GM12878 (cell line): ENCODE results near the gene CYTH2. TPM values are rescaled to one million over a fixed set of nuclear protein-coding genes. Genes with fewer than 3 reads are reported as not detected.

Source experiments
- CBFB ChIP-seq: IDR thresholded peaks from 2 replicates; pipeline ENCODE4 v1.6.1; 2016; ENCODE audit warnings: antibody characterized with exemption, low read depth
- CEBPB ChIP-seq, 2 experiments: fragments of 150-350 bp in 1 of 2; IDR thresholded peaks; 2 replicates each; pipeline ENCODE4 v1.6.1; 2012 to 2014; ENCODE audit warnings: low read depth in 2 of 2, low read length in 2 of 2, borderline replicate concordance in 1 of 2, inconsistent platforms in 1 of 2
- DPF2 ChIP-seq: fragments of 450-650 bp; IDR thresholded peaks from 2 replicates; pipeline ENCODE4 v1.6.1; 2017; ENCODE audit warnings: mild to moderate bottlenecking
- EP300 ChIP-seq, 2 experiments: fragments of 150-350 bp in 1 of 2; IDR thresholded peaks; 2 replicates each; pipeline ENCODE4 v1.6.1; 2011 to 2012; ENCODE audit warnings: low read depth in 2 of 2, low read length in 2 of 2, borderline replicate concordance in 1 of 2, improper control_type of control experiment in 1 of 2, inconsistent platforms in 1 of 2; ENCODE audit not compliant: control insufficient read depth in 1 of 2
- FOXK2 ChIP-seq: fragments of 450-650 bp; IDR thresholded peaks from 2 replicates; pipeline ENCODE4 v1.6.1; 2017; ENCODE audit warnings: mild to moderate bottlenecking, moderate library complexity
- HDAC2 ChIP-seq: fragments of 200-600 bp; sonication (generic); IDR thresholded peaks from 2 replicates; pipeline ENCODE4 v1.6.1; 2017
- IKZF1 ChIP-seq: fragments of 450-650 bp; conservative IDR thresholded peaks from 2 replicates; pipeline ENCODE4 v1.6.1; 2017; ENCODE audit warnings: antibody characterized with exemption, mild to moderate bottlenecking
- IRF4 ChIP-seq: IDR thresholded peaks from 2 replicates; pipeline ENCODE4 v1.6.1; 2011; ENCODE audit warnings: low read depth, low read length
- MEF2B ChIP-seq: fragments of 450-650 bp; IDR thresholded peaks from 2 replicates; pipeline ENCODE4 v1.6.1; 2018; ENCODE audit warnings: mild to moderate bottlenecking, moderate library complexity; ENCODE audit not compliant: partially characterized antibody, poor library complexity, severe bottlenecking
- POLR2AphosphoS2 ChIP-seq: IDR thresholded peaks from 2 replicates; pipeline ENCODE4 v1.6.1; 2011; ENCODE audit warnings: low read depth, mild to moderate bottlenecking, low read length, improper control_type of control experiment, moderate library complexity
- RAD21 ChIP-seq: IDR thresholded peaks from 2 replicates; pipeline ENCODE4 v1.6.1; 2011; ENCODE audit warnings: mild to moderate bottlenecking, low read depth, low read length, moderate library complexity; ENCODE audit not compliant: insufficient read depth
- RB1 ChIP-seq: fragments of 450-650 bp; formaldehyde crosslinking; IDR thresholded peaks from 2 replicates; pipeline ENCODE4 v1.6.1; 2017; ENCODE audit warnings: mild to moderate bottlenecking, borderline replicate concordance
- RUNX3 ChIP-seq: IDR thresholded peaks from 2 replicates; pipeline ENCODE4 v1.6.1; 2012; ENCODE audit warnings: low read length, inconsistent platforms
- TCF12 ChIP-seq: IDR thresholded peaks from 2 replicates; pipeline ENCODE4 v1.6.1; 2011; ENCODE audit warnings: low read depth, mild to moderate bottlenecking, low read length
- ZNF274 ChIP-seq: IDR thresholded peaks from one replicate; pipeline ENCODE4 v1.8.0; 2011; ENCODE audit not compliant: insufficient read length, insufficient read depth
- polyA plus RNA-seq, 11 experiments: library from polyadenylated mRNA; depleted of rRNA in 4 of 11; unstranded in 6 of 11; stranded (reverse) in 5 of 11; fragments of >200 nt; fragmentation: Nextera tagmentation in 4 of 11; fragmentation: Illumina TruSeq in 1 of 11; extraction: Ambion mirVana in 4 of 11; extraction: Trizol in 1 of 11; gene quantifications; 1 replicate in 1 of 11; 2 replicates in 10 of 11; pipeline versions ENCODE4 v1.2.1 to v1.2.3, GENCODE V29; 2011 to 2016; ENCODE audit warnings: inconsistent platforms in 2 of 11, missing spikeins in 2 of 11, low read depth in 1 of 11
- total RNA-seq, 4 experiments: library from RNA; depleted of rRNA in 3 of 4; stranded (reverse); fragments of >200 nt in 3 of 4; fragmentation: Illumina TruSeq in 1 of 4; extraction: Trizol in 1 of 4; gene quantifications; 2 replicates each; pipeline versions ENCODE4 v1.2.1 to v1.2.3, GENCODE V29; 2013 to 2021
- TF ChIP-seq, protein P1 (sequence below): IDR thresholded peaks from 2 replicates; pipeline ENCODE4 v1.6.1; 2012; ENCODE audit warnings: mild to moderate bottlenecking, low read depth, low read length
- TF ChIP-seq, protein P2 (sequence below): fragments of 450-650 bp; conservative IDR thresholded peaks from 2 replicates; pipeline ENCODE4 v1.6.1; 2017; ENCODE audit warnings: mild to moderate bottlenecking, moderate library complexity
- TF ChIP-seq, protein P3 (sequence below): fragments of 150-350 bp; IDR thresholded peaks from 2 replicates; pipeline ENCODE4 v1.6.1; 2016; ENCODE audit warnings: low read depth, low read length
- TF ChIP-seq, protein P4 (sequence below): IDR thresholded peaks from 2 replicates; pipeline ENCODE4 v1.6.1; 2012; ENCODE audit warnings: low read depth, low read length, improper control_type of control experiment
- TF ChIP-seq, protein P5 (sequence below): IDR thresholded peaks from 2 replicates; pipeline ENCODE4 v1.6.1; 2012; ENCODE audit warnings: low read depth, low read length, improper control_type of control experiment

The CYTH2 gene
- total and polyA plus RNA-seq, 10 of the 15 experiments (the other 5 are each of a cell fraction or from before 2014, with no cell fraction given), result 1.3 to 31.9 (median 22.2) TPM

DNA sequence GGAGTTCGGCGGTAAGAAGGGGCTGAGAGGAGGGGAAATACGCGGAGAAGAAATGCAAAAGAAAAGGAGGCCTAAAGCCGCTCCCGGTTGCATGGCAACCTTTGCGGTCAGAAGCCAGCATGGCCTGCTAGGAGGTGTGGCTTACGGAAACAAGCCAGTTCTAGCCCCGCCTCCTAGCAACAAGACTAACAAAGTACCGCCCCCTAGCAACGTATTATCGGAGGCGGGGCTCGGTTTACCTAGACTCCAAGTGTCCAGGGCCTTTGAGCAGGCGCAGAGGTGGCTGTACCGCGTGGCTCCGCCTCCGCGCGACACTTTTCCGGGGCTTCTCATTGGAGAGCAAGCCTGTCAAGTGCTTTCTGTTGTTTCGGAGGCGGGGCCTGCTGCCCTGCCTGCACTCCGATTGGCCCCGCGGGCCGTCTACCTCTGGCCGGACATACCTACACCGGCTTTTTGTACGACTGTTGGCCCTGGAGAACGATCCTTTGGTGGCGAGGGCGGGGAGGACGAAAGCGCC, 339 bp upstream of the CYTH2 start (continued):
- TF ChIP-seq, protein P1, sequence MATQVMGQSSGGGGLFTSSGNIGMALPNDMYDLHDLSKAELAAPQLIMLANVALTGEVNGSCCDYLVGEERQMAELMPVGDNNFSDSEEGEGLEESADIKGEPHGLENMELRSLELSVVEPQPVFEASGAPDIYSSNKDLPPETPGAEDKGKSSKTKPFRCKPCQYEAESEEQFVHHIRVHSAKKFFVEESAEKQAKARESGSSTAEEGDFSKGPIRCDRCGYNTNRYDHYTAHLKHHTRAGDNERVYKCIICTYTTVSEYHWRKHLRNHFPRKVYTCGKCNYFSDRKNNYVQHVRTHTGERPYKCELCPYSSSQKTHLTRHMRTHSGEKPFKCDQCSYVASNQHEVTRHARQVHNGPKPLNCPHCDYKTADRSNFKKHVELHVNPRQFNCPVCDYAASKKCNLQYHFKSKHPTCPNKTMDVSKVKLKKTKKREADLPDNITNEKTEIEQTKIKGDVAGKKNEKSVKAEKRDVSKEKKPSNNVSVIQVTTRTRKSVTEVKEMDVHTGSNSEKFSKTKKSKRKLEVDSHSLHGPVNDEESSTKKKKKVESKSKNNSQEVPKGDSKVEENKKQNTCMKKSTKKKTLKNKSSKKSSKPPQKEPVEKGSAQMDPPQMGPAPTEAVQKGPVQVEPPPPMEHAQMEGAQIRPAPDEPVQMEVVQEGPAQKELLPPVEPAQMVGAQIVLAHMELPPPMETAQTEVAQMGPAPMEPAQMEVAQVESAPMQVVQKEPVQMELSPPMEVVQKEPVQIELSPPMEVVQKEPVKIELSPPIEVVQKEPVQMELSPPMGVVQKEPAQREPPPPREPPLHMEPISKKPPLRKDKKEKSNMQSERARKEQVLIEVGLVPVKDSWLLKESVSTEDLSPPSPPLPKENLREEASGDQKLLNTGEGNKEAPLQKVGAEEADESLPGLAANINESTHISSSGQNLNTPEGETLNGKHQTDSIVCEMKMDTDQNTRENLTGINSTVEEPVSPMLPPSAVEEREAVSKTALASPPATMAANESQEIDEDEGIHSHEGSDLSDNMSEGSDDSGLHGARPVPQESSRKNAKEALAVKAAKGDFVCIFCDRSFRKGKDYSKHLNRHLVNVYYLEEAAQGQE, result no peak
- peak; percentile 99 for TF ChIP-seq DPF2
- peak; percentile 93 for TF ChIP-seq RUNX3
- TF ChIP-seq EP300 (IDR thresholded peaks at IDR 0.05; ENCODE audit: borderline replicate concordance in 1 of 2, control insufficient read depth in 1 of 2, low read depth in 2 of 2, low read length in 2 of 2), result no peak
- no peak for TF ChIP-seq RAD21
- no peak for TF ChIP-seq ZNF274
- TF ChIP-seq IRF4, result no peak
- TF ChIP-seq, protein P2, sequence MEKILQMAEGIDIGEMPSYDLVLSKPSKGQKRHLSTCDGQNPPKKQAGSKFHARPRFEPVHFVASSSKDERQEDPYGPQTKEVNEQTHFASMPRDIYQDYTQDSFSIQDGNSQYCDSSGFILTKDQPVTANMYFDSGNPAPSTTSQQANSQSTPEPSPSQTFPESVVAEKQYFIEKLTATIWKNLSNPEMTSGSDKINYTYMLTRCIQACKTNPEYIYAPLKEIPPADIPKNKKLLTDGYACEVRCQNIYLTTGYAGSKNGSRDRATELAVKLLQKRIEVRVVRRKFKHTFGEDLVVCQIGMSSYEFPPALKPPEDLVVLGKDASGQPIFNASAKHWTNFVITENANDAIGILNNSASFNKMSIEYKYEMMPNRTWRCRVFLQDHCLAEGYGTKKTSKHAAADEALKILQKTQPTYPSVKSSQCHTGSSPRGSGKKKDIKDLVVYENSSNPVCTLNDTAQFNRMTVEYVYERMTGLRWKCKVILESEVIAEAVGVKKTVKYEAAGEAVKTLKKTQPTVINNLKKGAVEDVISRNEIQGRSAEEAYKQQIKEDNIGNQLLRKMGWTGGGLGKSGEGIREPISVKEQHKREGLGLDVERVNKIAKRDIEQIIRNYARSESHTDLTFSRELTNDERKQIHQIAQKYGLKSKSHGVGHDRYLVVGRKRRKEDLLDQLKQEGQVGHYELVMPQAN, result 0 out of 2 replicates have a peak, but pooled peaks have one; percentile 23
- no peak for TF ChIP-seq HDAC2
- TF ChIP-seq POLR2AphosphoS2, result no peak
- TF ChIP-seq CEBPB (IDR thresholded peaks at IDR 0.05; ENCODE audit: borderline replicate concordance in 1 of 2, low read depth in 2 of 2, low read length in 2 of 2), result no peak
- no peak for TF ChIP-seq IKZF1
- peak; percentile 63 for TF ChIP-seq MEF2B
- TF ChIP-seq CBFB, result peak; percentile 71
- TF ChIP-seq, protein P3, sequence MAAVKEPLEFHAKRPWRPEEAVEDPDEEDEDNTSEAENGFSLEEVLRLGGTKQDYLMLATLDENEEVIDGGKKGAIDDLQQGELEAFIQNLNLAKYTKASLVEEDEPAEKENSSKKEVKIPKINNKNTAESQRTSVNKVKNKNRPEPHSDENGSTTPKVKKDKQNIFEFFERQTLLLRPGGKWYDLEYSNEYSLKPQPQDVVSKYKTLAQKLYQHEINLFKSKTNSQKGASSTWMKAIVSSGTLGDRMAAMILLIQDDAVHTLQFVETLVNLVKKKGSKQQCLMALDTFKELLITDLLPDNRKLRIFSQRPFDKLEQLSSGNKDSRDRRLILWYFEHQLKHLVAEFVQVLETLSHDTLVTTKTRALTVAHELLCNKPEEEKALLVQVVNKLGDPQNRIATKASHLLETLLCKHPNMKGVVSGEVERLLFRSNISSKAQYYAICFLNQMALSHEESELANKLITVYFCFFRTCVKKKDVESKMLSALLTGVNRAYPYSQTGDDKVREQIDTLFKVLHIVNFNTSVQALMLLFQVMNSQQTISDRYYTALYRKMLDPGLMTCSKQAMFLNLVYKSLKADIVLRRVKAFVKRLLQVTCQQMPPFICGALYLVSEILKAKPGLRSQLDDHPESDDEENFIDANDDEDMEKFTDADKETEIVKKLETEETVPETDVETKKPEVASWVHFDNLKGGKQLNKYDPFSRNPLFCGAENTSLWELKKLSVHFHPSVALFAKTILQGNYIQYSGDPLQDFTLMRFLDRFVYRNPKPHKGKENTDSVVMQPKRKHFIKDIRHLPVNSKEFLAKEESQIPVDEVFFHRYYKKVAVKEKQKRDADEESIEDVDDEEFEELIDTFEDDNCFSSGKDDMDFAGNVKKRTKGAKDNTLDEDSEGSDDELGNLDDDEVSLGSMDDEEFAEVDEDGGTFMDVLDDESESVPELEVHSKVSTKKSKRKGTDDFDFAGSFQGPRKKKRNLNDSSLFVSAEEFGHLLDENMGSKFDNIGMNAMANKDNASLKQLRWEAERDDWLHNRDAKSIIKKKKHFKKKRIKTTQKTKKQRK, result peak; percentile 97
- no peak for TF ChIP-seq TCF12
- peak; percentile 88 for TF ChIP-seq FOXK2
- TF ChIP-seq RB1, result no peak
- TF ChIP-seq, protein P4, sequence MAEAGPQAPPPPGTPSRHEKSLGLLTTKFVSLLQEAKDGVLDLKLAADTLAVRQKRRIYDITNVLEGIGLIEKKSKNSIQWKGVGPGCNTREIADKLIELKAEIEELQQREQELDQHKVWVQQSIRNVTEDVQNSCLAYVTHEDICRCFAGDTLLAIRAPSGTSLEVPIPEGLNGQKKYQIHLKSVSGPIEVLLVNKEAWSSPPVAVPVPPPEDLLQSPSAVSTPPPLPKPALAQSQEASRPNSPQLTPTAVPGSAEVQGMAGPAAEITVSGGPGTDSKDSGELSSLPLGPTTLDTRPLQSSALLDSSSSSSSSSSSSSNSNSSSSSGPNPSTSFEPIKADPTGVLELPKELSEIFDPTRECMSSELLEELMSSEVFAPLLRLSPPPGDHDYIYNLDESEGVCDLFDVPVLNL, result no peak
- TF ChIP-seq, protein P5, sequence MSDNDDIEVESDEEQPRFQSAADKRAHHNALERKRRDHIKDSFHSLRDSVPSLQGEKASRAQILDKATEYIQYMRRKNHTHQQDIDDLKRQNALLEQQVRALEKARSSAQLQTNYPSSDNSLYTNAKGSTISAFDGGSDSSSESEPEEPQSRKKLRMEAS, result peak; percentile 66; the same call in 1 of the 2 replicates
